Calu3 (cell line): ENCODE results near the gene PRRC2C. TPM values are rescaled to one million over a fixed set of nuclear protein-coding genes. Genes with fewer than 3 reads are reported as not detected.

Source experiments
- BruUV-seq: library from RNA; stranded (reverse); fragments of 400-500 nt; replicated peaks from 2 replicates; lab custom pipeline; 2021; lab: Mats Ljungman, UMichigan
- CTCF ChIA-PET: fragments of 300-600 bp; sonication (Branson Sonifier 250); formaldehyde crosslinking; loops from one replicate; lab custom pipeline; 2022; ENCODE audit warnings: antibody characterized with exemption; lab: Charles Lee
- DNase-seq: peaks from one replicate; pipeline ENCODE4 v3.0.0; 2022
- H3K27ac Mint-ChIP-seq: one replicate; pipeline ENCODE4 v1.8.0; 2022; ENCODE audit warnings: mixed read lengths; ENCODE audit not compliant: unreplicated experiment
- H3K27me3 Mint-ChIP-seq: one replicate; pipeline ENCODE4 v1.8.0; 2022; ENCODE audit warnings: mixed read lengths; ENCODE audit not compliant: unreplicated experiment
- H3K36me3 Mint-ChIP-seq: one replicate; pipeline ENCODE4 v1.8.0; 2022; ENCODE audit warnings: mild to moderate bottlenecking, moderate library complexity, mixed read lengths; ENCODE audit not compliant: insufficient read depth, unreplicated experiment
- H3K4me1 Mint-ChIP-seq: one replicate; pipeline ENCODE4 v1.8.0; 2022; ENCODE audit warnings: mild to moderate bottlenecking, low read depth, mixed read lengths; ENCODE audit not compliant: unreplicated experiment
- H3K4me3 Mint-ChIP-seq: one replicate; pipeline ENCODE4 v1.8.0; 2022; ENCODE audit warnings: mild to moderate bottlenecking, low read depth, moderate library complexity, mixed read lengths; ENCODE audit not compliant: unreplicated experiment
- H3K9me3 Mint-ChIP-seq: one replicate; pipeline ENCODE4 v1.8.0; 2022; ENCODE audit warnings: low read depth, mixed read lengths; ENCODE audit not compliant: unreplicated experiment
- intact Hi-C: fragments of 100-400 bp; cut with micrococcal nuclease; formaldehyde crosslinking; loops from one replicate; pipeline ENCODE4 v1.10.0; 2022; ENCODE audit not compliant: unreplicated experiment
- total RNA-seq: library from RNA; stranded (reverse); gene quantifications from 2 replicates; pipeline ENCODE4 v1.2.3, GENCODE V29; 2022
- TF ChIP-seq, protein P1 (sequence below): fragments of 200-600 bp; IDR thresholded peaks from one replicate; pipeline ENCODE4 v1.8.0; 2022; ENCODE audit warnings: antibody characterized with exemption; ENCODE audit not compliant: unreplicated experiment

PRRC2C gene
- total RNA-seq, 1 experiment from 2014 or later, result 238 TPM

DNA sequence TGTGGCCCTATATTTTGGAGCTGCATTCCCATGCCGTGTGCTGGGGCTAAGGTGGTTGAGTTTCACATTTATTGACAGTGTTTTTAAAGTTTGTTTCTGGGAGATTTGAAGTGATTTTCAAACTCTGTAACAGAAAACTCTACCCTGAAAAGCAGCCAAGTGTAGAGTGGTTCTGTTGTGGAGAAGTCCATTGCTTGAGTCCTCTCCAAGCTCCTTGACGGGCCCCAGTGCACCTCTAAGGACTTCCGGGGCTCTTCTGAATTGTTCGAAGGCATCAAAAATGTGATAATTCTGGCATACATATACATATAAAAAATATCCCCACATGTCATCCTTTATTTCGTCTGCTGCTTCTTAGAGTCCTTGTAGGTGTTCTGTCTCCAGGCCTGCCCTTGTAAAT lies 141.7 kb downstream of the PRRC2C start:
- CTCF ChIA-PET, result interaction anchor here (0.5 to 0.6 kb wide), 2 partner anchors 28 to 187 kb away, joined by 3 to 7 read pairs; no protein-coding TSS in a partner anchor
- Mint-ChIP-seq H3K9me3 (no peaks in the 10 kb centered on the region), H3K27me3 (peaks cover 38% of the 10 kb centered on the region), H3K27ac (no peak overlapping the region), H3K36me3 (no peaks in the 10 kb centered on the region), H3K4me1 (no peaks in the 10 kb centered on the region), H3K4me3 (no peak overlapping the region)
- intact Hi-C loops, result no loop called here
- TF ChIP-seq, protein P1, sequence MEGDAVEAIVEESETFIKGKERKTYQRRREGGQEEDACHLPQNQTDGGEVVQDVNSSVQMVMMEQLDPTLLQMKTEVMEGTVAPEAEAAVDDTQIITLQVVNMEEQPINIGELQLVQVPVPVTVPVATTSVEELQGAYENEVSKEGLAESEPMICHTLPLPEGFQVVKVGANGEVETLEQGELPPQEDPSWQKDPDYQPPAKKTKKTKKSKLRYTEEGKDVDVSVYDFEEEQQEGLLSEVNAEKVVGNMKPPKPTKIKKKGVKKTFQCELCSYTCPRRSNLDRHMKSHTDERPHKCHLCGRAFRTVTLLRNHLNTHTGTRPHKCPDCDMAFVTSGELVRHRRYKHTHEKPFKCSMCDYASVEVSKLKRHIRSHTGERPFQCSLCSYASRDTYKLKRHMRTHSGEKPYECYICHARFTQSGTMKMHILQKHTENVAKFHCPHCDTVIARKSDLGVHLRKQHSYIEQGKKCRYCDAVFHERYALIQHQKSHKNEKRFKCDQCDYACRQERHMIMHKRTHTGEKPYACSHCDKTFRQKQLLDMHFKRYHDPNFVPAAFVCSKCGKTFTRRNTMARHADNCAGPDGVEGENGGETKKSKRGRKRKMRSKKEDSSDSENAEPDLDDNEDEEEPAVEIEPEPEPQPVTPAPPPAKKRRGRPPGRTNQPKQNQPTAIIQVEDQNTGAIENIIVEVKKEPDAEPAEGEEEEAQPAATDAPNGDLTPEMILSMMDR, result no peak
- no TSS peak for BruUV-seq
- DNase-seq, result no peak

DNA sequence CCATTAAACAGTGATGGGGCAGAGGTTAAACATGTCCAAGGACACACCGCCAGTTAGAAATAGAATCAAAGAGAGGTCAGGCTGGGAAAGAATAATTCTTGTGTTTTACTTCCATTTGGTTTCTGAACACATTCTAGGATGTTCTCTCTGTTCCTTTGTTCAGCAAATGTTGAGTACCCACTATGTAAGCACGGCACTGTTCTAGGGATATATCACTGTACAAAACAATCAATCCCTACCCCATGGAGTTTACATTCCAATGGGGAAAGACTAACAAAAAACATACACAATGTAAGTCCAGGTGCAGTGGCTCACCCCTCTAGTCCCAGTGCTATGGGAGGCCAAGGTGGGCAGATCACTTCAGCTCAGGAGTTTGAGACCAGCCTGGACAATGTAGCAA lies 142.9 kb downstream of the PRRC2C start:
- TF ChIP-seq, protein P1, result no peak
- CTCF ChIA-PET, result no interaction called here
- peaks cover 50% of the 10 kb centered on the region for H3K27me3 Mint-ChIP-seq
- no peak overlapping the region for H3K4me3 Mint-ChIP-seq
- BruUV-seq, result no TSS peak
- H3K36me3 Mint-ChIP-seq, result no peaks in the 10 kb centered on the region
- H3K4me1 Mint-ChIP-seq, result no peaks in the 10 kb centered on the region
- intact Hi-C loops, result no loop called here
- no peaks in the 10 kb centered on the region for H3K9me3 Mint-ChIP-seq
- H3K27ac Mint-ChIP-seq, result no peak overlapping the region
- no peak for DNase-seq

DNA sequence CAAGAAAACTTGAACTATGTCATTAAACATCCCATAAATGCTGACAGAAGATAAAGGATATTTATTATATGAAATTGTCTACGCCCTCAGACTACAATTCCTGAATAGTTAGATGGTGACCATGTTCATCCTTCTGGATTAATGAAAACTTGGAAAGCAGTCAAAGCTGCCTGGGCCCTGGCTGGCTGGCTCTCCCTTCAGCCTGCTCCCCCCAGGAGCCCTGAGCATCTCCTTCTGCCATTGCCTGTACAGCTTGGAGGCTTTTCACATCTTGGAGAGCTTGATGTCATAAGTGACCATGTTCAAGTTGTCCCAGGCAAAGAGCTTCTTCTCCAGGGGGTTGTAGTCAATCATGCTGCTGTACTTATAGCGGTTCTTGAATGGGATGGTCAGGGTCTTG lies 150.3 kb downstream of the PRRC2C start:
- no TSS peak for BruUV-seq
- no peak overlapping the region for H3K27ac Mint-ChIP-seq
- H3K27me3 Mint-ChIP-seq, result peaks cover 33% of the 10 kb centered on the region
- H3K9me3 Mint-ChIP-seq, result no peaks in the 10 kb centered on the region
- intact Hi-C loops, result no loop called here
- no peaks in the 10 kb centered on the region for H3K4me1 Mint-ChIP-seq
- no peaks in the 10 kb centered on the region for H3K36me3 Mint-ChIP-seq
- no peak for DNase-seq
- H3K4me3 Mint-ChIP-seq, result no peak overlapping the region
- TF ChIP-seq, protein P1, result no peak
- CTCF ChIA-PET, result interaction anchor here (0.9 kb wide), 1 partner anchor 9 kb away, joined by 3 read pairs; no protein-coding TSS in a partner anchor

GRCh38 chr1:171636141-171636540 lies 150.8 kb downstream of the PRRC2C start:
- TF ChIP-seq, protein P1, result no peak
- no peak for DNase-seq
- Mint-ChIP-seq H3K27ac (no peak overlapping the region), H3K4me3 (no peak overlapping the region), H3K27me3 (peaks cover 33% of the 10 kb centered on the region), H3K4me1 (peaks cover 5% of the 10 kb centered on the region), H3K36me3 (no peaks in the 10 kb centered on the region), H3K9me3 (no peaks in the 10 kb centered on the region)
- CTCF ChIA-PET, result interaction anchor here (0.9 kb wide), 1 partner anchor 9 kb away, joined by 3 read pairs; no protein-coding TSS in a partner anchor
- no TSS peak for BruUV-seq
- intact Hi-C loops, result no loop called here
